ENCODE measurements around the gene CLEC4M.

CLEC4M gene

DNA sequence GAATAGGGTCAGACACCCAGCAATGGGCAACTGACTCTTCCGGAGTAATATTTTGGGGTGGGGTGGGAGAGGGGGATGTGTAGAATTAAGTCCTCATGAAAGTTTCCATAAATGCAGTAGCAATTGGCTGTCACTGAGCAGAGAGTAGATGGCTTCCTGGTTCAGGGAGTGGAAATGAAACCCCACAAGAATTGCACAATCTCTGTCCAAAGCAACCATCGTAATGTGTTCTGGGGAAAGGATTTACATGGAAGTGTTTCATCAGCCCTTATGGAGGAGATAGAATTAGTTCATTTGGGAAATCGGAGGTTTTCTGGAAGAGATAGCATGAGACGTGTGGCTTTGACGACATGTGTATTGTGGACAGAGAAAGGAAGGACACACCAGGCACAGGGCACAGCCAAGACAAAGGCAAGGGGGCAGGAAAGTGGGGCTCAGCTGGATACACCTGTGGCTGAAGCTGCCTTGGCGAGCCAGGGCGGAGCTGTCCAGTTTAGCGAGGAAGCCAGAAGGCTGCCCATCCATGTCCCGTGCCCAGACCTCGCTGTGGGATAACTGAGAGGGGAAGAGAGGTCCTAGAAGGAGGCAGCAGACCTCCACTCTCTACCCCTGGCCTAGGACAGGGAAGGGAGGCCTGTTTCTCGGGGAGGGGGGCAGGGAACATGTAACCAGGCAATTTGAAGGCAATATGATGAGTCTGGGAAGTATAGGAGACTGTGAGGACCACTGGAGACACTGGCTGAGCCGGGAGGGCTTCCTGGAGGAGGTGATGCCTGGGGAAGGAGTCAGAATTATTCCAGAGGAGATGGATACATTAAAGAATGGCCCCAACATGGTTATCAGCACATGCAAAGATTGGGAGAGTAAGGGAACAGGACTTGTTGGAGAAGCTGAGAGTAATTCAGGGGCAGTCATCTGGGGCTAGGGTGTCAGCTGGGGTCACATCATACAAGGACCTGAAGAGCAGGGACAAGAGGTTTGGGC, 28.5 kb upstream of the CLEC4M start:
- no peak overlapping the region for H3K27ac ChIP-seq
- TF ChIP-seq ZFX (IDR thresholded peaks at IDR 0.05; ENCODE audit: borderline replicate concordance) (no peak), CTCF (IDR thresholded peaks at IDR 0.05) (no peak)

DNA sequence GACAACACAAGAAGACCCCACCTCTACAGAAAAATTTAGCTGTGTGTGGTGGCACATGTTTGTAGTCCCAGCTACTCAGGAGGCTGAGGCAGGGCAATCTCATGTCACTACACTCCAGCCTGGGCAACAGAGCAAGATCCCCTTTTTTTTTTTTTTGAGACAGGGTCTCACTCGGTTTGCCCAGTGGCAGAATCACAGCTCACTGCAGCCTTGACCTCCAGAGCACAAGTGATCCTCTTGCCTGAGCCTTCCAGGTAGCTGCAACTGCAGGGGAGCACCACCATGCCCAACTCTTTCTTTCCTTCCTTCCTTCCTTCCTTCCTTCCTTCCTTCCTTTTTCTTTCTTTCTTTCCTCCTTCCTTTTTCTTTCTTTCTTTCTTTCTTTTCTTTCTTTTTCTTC, 26.9 kb upstream of the CLEC4M start:
- no peak for TF ChIP-seq CTCF (IDR thresholded peaks at IDR 0.05)
- no peak overlapping the region for H3K27ac ChIP-seq

DNA sequence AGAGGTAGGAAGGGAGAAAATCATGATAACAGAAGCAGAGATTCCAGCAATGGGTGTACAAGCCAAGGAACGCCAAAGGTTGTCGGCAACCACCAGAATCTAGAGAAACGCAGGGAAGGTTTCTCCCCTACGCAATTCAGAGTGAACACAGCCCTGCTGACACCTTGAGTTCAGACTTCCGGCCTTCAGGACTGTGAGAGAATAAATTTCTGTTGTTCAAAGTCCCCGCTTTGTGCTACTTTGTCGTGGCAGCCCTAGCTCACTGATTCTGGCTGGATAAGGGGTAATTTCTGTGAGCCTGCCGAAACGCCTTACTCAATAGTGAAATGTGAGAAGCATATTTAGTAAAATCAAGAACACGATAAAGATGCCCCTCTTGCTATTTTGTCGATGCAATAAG, 25.8 kb upstream of the CLEC4M start:
- no peak for TF ChIP-seq ZFX (IDR thresholded peaks at IDR 0.05; ENCODE audit: borderline replicate concordance)
- no peak for TF ChIP-seq CTCF (IDR thresholded peaks at IDR 0.05)
- H3K27ac ChIP-seq: no peak overlapping the region

DNA sequence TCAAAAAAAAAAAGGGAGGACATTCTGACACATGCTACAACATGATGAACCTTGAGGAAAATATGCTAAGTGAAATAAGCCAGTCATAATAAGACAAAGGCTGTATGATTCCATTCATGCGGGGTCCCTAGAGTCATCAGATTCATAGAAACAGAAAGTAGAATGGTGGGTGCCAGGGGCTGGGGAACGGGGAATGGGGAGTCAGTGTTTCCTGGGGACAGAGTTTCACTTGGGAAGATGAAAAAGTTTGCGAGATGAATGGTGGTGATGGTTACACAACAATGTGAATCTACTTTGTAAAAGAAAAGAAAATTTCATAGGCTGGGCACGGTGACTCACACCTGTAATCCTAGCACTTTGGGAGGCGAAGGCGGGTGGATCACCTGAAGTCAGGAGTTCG, 25.0 kb upstream of the CLEC4M start:
- TF ChIP-seq ZFX (IDR thresholded peaks at IDR 0.05; ENCODE audit: borderline replicate concordance): no peak
- TF ChIP-seq CTCF (IDR thresholded peaks at IDR 0.05): no peak
- H3K27ac ChIP-seq: no peak overlapping the region

- TF ChIP-seq CTCF (IDR thresholded peaks at IDR 0.05): no peak
- no peak for TF ChIP-seq ZFX (IDR thresholded peaks at IDR 0.05; ENCODE audit: borderline replicate concordance)
- H3K27ac ChIP-seq: no peak overlapping the region
Measured at GRCh38 chr19:7739211-7739755, 23.8 kb upstream of the CLEC4M start.

DNA sequence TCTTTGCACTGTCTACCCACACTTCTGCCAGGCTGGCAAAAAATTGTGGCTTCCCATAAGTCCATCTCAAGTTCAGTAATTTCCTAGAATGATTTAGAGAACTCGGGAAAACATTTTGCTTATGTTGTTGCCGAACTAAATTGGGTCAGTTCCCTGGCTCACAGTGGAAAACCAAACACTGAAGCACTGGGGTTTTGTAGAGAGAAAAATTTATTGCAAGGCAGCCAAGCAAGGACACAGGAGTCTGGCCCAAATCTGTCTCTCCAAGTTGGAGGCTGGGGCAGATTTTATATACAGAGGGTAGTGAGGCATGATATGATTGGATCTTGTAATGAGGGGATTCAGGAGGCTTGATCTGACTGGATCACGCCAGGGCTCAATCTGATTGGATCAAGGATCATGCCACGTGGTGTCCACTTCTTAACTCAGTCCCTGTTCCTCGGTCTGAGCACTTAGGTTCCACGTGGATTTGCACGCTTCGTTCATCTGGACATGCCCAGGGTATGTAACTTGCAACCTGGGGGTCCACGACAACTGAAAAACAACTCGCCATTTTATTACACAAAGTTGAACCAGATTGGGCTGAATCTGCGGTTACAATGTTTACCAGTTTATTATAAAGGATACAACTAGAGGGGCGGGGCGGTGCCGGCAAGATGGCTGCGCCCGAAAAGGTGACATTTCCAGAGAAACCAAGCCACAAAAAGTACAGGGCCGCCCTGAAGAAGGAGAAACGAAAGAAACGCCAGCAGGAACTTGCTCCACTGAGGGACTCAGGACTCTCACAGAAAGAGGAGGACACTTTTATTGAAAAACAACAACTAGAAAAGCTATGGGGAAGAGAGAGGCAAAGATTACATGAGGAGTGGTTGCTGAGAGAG, 23.0 kb upstream of the CLEC4M start:
- H3K27ac ChIP-seq: no peak overlapping the region
- no peak for TF ChIP-seq ZFX (IDR thresholded peaks at IDR 0.05; ENCODE audit: borderline replicate concordance)
- TF ChIP-seq CTCF (IDR thresholded peaks at IDR 0.05): no peak
